Lower leg skin (tissue), 4 donors: ENCODE results near the gene SLC25A40. TPM values are rescaled to one million over a fixed set of nuclear protein-coding genes. Genes with fewer than 3 reads are reported as not detected.

Source experiments
- DNase-seq, 2 donors: peaks; one replicate each; pipeline ENCODE4 v3.0.0-alpha.2; 2019; ENCODE audit warnings: low spot score in 2 of 2
- H3K4me3 ChIP-seq: fragments of 200-600 bp; sonication (generic); 2 replicates; pipeline ENCODE4 v1.5.1; 2017; ENCODE audit warnings: mild to moderate bottlenecking, low read depth; ENCODE audit not compliant: poor library complexity, severe bottlenecking
- CTCF ChIP-seq, 3 donors: fragments of 450-650 bp; IDR thresholded peaks; one replicate each; pipeline ENCODE4 v1.5.1; 2016; ENCODE audit warnings: antibody characterized with exemption in 3 of 3, mild to moderate bottlenecking in 3 of 3, moderate library complexity in 2 of 3
- POLR2A ChIP-seq, 2 donors: fragments of 450-650 bp; IDR thresholded peaks; one replicate each; pipeline ENCODE4 v1.6.1; 2016 to 2017; ENCODE audit warnings: antibody characterized with exemption in 2 of 2, mild to moderate bottlenecking in 1 of 2, moderate library complexity in 1 of 2
- WGBS, 2 donors: methylation state at CpG; one replicate each; pipeline ENCODE4 v1.1.5; 2018; 5-methylcytosine and 5-hydroxymethylcytosine counted together
- intact Hi-C: fragments of 100-400 bp; cut with DNase I; formaldehyde crosslinking; loops from one replicate; pipeline ENCODE4 v1.15.0; 2023; ENCODE audit warnings: low total_unique reads
- total RNA-seq, 4 donors: library from RNA; depleted of rRNA; stranded (reverse); fragments of >200 nt; gene quantifications; one replicate each; pipeline ENCODE4 v1.1.0, GENCODE V29; 2016

SLC25A40 gene
- total RNA-seq, 4 donors from 2014 or later, result 13.6 to 37.2 (median 25.0) TPM

DNA sequence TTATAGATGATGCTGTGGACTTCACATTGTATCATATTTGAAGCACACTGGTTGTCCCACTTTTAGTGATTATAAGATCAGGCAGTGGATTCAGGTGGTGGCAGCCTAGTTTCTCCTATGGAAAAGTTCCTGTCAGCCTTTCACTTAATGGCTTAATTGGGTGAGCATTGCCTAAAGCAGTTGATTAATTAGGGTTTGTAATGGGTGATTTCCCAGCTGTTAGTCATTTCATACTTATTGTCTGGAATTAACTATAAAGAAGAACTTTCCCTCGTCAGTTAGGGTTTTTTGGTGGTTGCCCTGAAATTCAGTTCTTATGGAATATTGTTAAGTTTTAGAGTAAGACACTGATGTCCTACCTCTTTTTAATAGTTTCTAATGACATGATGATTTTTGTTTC, 78.8 kb downstream of the SLC25A40 start:
- 18 to 23% methylated on average over 1 of the region's 1 CpG for WGBS, 2 donors
- no peak overlapping the region for H3K4me3 ChIP-seq
- intact Hi-C loops, result no loop called here
- DNase-seq, result no peak
- no peak for TF ChIP-seq POLR2A (IDR thresholded peaks at IDR 0.05)
- no peak for TF ChIP-seq CTCF (IDR thresholded peaks at IDR 0.05)

GRCh38 chr7:87785368-87785995, 90.7 kb downstream of the SLC25A40 start:
- intact Hi-C loops, result no loop called here
- no peak for TF ChIP-seq CTCF (IDR thresholded peaks at IDR 0.05)
- TF ChIP-seq POLR2A (IDR thresholded peaks at IDR 0.05), result no peak
- no peak overlapping the region for H3K4me3 ChIP-seq
- 73 to 82% methylated on average over 4 of the region's 4 CpGs for WGBS, 2 donors
- DNase-seq, result no peak

- no peak overlapping the region for H3K4me3 ChIP-seq
- no peak for DNase-seq
- intact Hi-C loops, result no loop called here
- TF ChIP-seq POLR2A (IDR thresholded peaks at IDR 0.05) (no peak), CTCF (IDR thresholded peaks at IDR 0.05) (no peak)
Measured at GRCh38 chr7:87784424-87784823, 91.7 kb downstream of the SLC25A40 start.

Other genes starting within 250 kb of the SLC25A40 start
- 1 to 10 TPM in 2 of 4 donors, under 1 TPM in 2; 0.46 to 5.2 (median 1.0) TPM for gene RUNDC3B, start 248.0 kb downstream of the SLC25A40 start, total RNA-seq
- 10 to 100 TPM in 2 of 4 donors, 1 to 10 TPM in 2; 8.0 to 16.0 (median 10.5) TPM for gene DBF4, start 133 bp upstream of the SLC25A40 start, total RNA-seq
- 1 to 10 TPM in 2 of 4 donors, under 1 TPM in 2; 0.30 to 2.1 (median 1.0) TPM for gene ADAM22, start 57.9 kb upstream of the SLC25A40 start, total RNA-seq